Measurements from ENCODE around the gene NHS. TPM values are rescaled to one million over a fixed set of nuclear protein-coding genes. Genes with fewer than 3 reads are reported as not detected.

Gene NHS
- polyA plus RNA-seq, 1 donor (not counting 4 experiments of a cell fraction or from before 2014, with no cell fraction given): 5.4 TPM

DNA sequence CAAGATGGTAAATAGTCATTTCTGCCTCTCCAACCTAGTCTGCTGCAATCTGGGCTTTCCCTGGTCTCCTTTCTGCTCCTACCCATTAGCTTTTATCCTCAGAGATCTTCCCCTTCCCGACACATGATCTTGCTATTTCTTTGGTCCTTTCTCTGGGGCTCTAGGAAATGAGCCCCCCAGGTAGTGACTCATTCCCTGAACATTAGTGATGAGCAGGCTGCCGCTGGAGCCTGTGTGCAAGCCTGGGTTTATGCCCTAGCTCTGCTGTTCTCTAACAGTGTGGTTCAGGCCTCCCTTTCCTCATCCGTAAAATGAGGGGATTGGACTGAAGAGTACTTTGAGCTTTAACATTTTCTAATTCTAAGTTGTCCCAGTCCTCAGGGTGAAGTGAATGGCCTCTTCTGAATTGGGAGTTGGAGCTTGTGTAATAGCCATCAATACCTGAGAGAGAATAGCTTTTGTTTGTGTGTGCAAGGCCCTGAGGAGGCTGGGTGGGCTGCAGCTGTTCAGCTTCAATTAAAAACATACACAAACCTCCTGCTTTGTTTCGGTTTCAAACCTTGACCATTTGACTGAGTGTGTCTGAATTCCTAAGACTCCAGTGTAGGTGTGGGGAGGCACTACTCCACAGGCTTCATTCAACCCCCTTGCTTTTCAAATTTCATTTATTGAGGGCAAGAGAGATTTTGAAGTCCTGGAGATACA lies 246.7 kb downstream of the NHS start:
- Histone ChIP-seq H3K9me3 (ENCODE audit: control insufficient read depth, low read depth, low read length) (no peaks in the 10 kb centered on the region), H3K4me1 (ENCODE audit: control insufficient read depth, extremely low read depth, insufficient read depth, low read length) (peaks cover 7% of the 10 kb centered on the region), H3K4me2 (ENCODE audit: control insufficient read depth, extremely low read depth, insufficient read depth, low read depth, low read length) (no peak overlapping the region), H3K36me3 (ENCODE audit: control insufficient read depth in 2 of 2, extremely low read depth in 1 of 2, insufficient read depth in 2 of 2, low read length in 2 of 2) (no peaks in the 10 kb centered on the region), H3K27me3 (ENCODE audit: control insufficient read depth, extremely low read depth, insufficient read depth, low read length) (no peaks in the 10 kb centered on the region), H3K9ac (ENCODE audit: control insufficient read depth, extremely low read depth, insufficient read depth, low read length) (no peak overlapping the region), H3K4me3 (ENCODE audit: control insufficient read depth in 2 of 3, extremely low read depth in 1 of 3, insufficient read depth in 2 of 3, low read depth in 1 of 3, low read length in 3 of 3) (no peak overlapping the region), H3K9me1 (ENCODE audit: control insufficient read depth, extremely low read depth, insufficient read depth, low read length) (no peaks in the 10 kb centered on the region), H2AFZ (ENCODE audit: control insufficient read depth, low read length) (no peak overlapping the region), H3K27ac (ENCODE audit: control insufficient read depth, insufficient read depth, low read length) (no peak overlapping the region), H3K79me2 (ENCODE audit: control insufficient read depth, insufficient read depth, low read length) (no peaks in the 10 kb centered on the region), H4K20me1 (ENCODE audit: control insufficient read depth, extremely low read depth, insufficient read depth, low read length) (peaks cover 2% of the 10 kb centered on the region)
- FAIRE-seq (no peak), DNase-seq (ENCODE audit: low read depth, low spot score) (no peak)
- TF ChIP-seq, protein P1, sequence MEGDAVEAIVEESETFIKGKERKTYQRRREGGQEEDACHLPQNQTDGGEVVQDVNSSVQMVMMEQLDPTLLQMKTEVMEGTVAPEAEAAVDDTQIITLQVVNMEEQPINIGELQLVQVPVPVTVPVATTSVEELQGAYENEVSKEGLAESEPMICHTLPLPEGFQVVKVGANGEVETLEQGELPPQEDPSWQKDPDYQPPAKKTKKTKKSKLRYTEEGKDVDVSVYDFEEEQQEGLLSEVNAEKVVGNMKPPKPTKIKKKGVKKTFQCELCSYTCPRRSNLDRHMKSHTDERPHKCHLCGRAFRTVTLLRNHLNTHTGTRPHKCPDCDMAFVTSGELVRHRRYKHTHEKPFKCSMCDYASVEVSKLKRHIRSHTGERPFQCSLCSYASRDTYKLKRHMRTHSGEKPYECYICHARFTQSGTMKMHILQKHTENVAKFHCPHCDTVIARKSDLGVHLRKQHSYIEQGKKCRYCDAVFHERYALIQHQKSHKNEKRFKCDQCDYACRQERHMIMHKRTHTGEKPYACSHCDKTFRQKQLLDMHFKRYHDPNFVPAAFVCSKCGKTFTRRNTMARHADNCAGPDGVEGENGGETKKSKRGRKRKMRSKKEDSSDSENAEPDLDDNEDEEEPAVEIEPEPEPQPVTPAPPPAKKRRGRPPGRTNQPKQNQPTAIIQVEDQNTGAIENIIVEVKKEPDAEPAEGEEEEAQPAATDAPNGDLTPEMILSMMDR (optimal IDR thresholded peaks at IDR 0.05 in 1 of 3, IDR thresholded peaks at IDR 0.05 in 1 of 3, conservative IDR thresholded peaks at IDR 0.05 in 1 of 3; ENCODE audit: extremely low read depth in 1 of 3, insufficient read depth in 2 of 3, low read length in 3 of 3): no peak
- TF ChIP-seq EZH2 (IDR thresholded peaks at IDR 0.05; ENCODE audit: low read length): no peak
- dilution Hi-C loops (cut with MboI; ENCODE audit: extremely low pct_ligation_motif_present, low sequenced_read_pairs): no loop called here

DNA sequence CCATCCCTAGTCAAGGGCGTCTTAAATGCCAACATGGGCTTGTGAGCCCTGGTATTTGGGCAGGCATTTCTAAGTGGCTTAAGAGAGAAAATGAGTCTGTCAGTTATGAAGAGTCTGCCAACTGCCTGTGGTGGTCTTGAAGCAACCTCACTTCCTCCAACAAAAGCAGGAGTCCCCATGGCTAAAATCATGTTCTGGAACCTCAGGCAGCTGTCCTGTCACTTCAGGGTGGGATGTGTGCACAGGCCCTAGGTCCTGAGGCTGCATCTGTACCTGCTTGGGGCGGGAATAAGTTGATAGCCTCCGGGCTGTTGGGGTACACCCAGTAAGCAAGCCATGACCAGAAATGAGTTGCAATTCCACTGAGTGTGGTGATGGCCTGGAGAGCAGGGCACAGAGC lies 247.3 kb downstream of the NHS start:
- Histone ChIP-seq H3K4me3 (ENCODE audit: control insufficient read depth in 2 of 3, extremely low read depth in 1 of 3, insufficient read depth in 2 of 3, low read depth in 1 of 3, low read length in 3 of 3) (no peak overlapping the region), H3K9ac (ENCODE audit: control insufficient read depth, extremely low read depth, insufficient read depth, low read length) (no peak overlapping the region), H3K9me1 (ENCODE audit: control insufficient read depth, extremely low read depth, insufficient read depth, low read length) (no peaks in the 10 kb centered on the region), H4K20me1 (ENCODE audit: control insufficient read depth, extremely low read depth, insufficient read depth, low read length) (peaks cover 2% of the 10 kb centered on the region), H3K27ac (ENCODE audit: control insufficient read depth, insufficient read depth, low read length) (no peak overlapping the region), H3K36me3 (ENCODE audit: control insufficient read depth in 2 of 2, extremely low read depth in 1 of 2, insufficient read depth in 2 of 2, low read length in 2 of 2) (no peaks in the 10 kb centered on the region), H3K79me2 (ENCODE audit: control insufficient read depth, insufficient read depth, low read length) (no peaks in the 10 kb centered on the region), H2AFZ (ENCODE audit: control insufficient read depth, low read length) (no peak overlapping the region), H3K4me1 (ENCODE audit: control insufficient read depth, extremely low read depth, insufficient read depth, low read length) (peaks cover 7% of the 10 kb centered on the region), H3K27me3 (ENCODE audit: control insufficient read depth, extremely low read depth, insufficient read depth, low read length) (no peaks in the 10 kb centered on the region), H3K9me3 (ENCODE audit: control insufficient read depth, low read depth, low read length) (no peaks in the 10 kb centered on the region), H3K4me2 (ENCODE audit: control insufficient read depth, extremely low read depth, insufficient read depth, low read depth, low read length) (no peak overlapping the region)
- dilution Hi-C loops (cut with MboI; ENCODE audit: extremely low pct_ligation_motif_present, low sequenced_read_pairs): no loop called here
- DNase-seq (ENCODE audit: low read depth, low spot score): no peak
- TF ChIP-seq, protein P1 (optimal IDR thresholded peaks at IDR 0.05 in 1 of 3, IDR thresholded peaks at IDR 0.05 in 1 of 3, conservative IDR thresholded peaks at IDR 0.05 in 1 of 3; ENCODE audit: extremely low read depth in 1 of 3, insufficient read depth in 2 of 3, low read length in 3 of 3): no peak
- no peak for TF ChIP-seq EZH2 (IDR thresholded peaks at IDR 0.05; ENCODE audit: low read length)
- FAIRE-seq: no peak
